ENCODE data around the gene CIRBP. TPM values are rescaled to one million over a fixed set of nuclear protein-coding genes. Genes with fewer than 3 reads are reported as not detected.

CIRBP gene
- total RNA-seq, 3 donors from 2014 or later (not counting 1 experiment from before 2014, with no cell fraction given): 410 to 454 (median 440) TPM

DNA sequence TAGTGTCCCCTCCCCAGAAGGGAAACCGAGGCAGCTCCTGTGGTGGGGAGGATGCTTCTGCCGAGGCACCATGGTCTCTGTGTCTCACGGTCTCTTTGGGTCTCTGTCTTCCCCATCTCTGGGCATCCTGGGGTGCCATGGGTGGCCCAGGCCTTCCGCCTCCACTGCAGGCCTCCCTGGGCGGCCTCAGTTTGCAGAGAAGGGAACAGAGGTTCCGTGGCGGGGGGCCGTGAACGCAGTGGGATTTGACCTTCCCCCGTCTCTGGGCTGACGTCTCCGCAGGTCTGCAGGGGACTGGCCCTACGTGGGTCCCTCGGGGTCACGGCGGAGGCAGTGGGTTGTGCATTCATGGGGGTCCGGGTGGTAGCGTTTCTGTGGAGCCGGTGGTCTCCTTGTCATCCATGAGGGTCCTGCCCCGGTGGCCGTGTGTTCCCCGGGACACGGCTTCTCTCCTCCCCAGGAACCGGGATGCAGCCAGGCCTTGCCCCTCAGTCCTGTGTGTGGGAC is 21.1 kb downstream of the CIRBP start:
- H3K4me3 Mint-ChIP-seq: no peak overlapping the region
- no peak for TF ChIP-seq CTCF (IDR thresholded peaks at IDR 0.05)
- peaks cover 0 to 5% of the 10 kb centered on the region in 2 donors for H3K4me1 Mint-ChIP-seq
- Histone ChIP-seq H3K9me3 (ENCODE audit: control insufficient read depth, insufficient read depth, low read length) (no peaks in the 10 kb centered on the region), H3K27me3 (ENCODE audit: control insufficient read depth, insufficient read depth, low read length) (peaks cover 24% of the 10 kb centered on the region), H3K36me3 (ENCODE audit: control insufficient read depth, insufficient read depth, low read length) (no peaks in the 10 kb centered on the region), H3K27ac (ENCODE audit: low read length) (no peak overlapping the region), H3K4me3 (ENCODE audit: low read length) (no peak overlapping the region), H3K4me1 (ENCODE audit: control insufficient read depth, insufficient read depth, low read length) (peaks cover 14% of the 10 kb centered on the region)
- intact Hi-C loops (cut with micrococcal nuclease): no loop called here
- DNase-seq: no peak
- H3K27ac Mint-ChIP-seq: no peak overlapping the region
- peaks cover 0 to 22% of the 10 kb centered on the region in 2 donors for H3K27me3 Mint-ChIP-seq (ENCODE audit: low read depth in 2 of 2)
- 87% methylated on average over 24 of the region's 24 CpGs for WGBS (ENCODE audit: insufficient coverage)
- no peak for ATAC-seq
- no peaks in the 10 kb centered on the region for H3K36me3 Mint-ChIP-seq
- H3K9me3 Mint-ChIP-seq: no peaks in the 10 kb centered on the region

DNA sequence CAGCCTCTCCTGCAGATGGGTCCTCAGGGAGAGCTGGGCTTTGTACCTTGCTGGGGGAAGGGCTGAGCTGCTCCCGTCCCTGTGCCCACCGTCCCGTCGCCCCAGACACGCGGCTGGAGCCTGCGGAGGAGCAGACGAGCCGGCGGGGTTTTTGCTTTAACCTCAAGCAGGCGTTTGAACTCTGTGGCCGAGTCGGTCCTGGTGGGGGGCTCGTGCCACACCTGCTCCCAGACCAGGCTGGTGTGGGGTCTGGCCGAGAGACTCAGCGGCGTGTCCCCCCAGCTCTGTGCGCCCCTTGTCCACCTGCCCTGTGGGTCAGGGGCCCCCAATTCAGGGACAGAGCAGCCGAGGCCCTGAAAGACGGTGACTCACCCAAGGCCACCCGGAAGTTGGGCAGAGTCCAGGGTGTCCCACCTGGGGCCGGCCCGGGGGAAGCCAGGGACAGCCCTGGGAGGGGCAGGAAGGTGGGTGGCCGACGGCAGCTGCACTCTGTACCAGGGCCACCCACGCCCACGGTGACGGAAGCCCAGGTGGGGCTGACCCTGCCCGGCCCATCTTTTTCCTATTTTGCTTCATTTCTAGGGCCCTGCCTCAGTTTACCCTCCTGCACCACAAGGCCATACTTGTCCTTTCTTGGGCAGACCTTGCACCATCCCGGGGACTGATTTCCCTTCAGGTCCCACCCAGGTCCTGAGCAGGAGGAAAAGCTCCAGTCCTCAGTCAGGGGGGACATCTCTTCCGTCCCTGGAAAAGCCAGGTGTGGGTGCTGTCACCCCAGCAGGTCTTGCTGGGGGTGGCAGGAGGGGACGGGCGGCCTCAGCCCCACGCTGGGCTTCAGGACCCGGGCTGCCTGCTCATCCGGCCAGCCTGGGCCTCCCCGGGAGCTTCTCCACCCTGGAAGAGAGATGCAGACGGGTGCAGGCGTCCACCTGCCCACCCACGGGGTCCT is 21.8 kb downstream of the CIRBP start:
- H3K27me3 ChIP-seq (ENCODE audit: control insufficient read depth, insufficient read depth, low read length): peaks cover 23% of the 10 kb centered on the region

DNA sequence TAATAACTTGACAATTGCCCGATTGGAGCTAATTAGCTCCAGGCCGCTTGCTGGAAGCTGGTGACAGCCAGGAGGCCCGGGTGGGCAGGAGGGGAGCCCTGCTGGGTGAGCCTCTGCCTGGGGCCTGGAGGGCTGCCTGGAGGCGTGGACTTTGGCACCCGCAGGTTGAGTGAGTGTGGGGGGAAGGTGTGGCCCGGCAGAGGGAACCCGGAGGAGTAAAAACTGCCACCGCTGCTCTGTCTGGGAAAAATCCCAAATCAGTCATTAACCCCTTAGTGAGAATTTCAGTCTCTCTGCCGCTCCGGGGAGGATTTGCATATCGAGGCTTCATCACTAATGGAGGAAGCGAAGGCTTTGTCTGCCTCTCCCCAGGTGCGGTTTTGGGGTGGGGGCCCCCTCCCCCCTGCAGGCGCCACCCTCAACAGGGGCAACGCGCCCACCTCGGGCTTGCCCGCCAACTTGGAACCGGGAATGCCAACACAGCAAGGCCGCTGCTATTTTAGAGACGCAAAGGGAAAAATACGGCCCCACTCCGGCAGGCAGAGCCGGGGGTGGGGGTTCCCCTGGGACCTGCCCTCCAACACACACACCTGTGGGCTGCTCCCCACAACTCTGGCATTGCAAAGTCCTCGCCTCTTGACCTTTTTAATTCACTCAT is 22.8 kb downstream of the CIRBP start:
- Mint-ChIP-seq H3K27me3 (ENCODE audit: low read depth in 2 of 2) (peaks cover 0 to 15% of the 10 kb centered on the region in 2 donors), H3K9me3 (no peaks in the 10 kb centered on the region), H3K4me1 (no peaks in the 10 kb centered on the region), H3K36me3 (no peaks in the 10 kb centered on the region), H3K4me3 (no peak overlapping the region), H3K27ac (no peak overlapping the region)
- H3K36me3 ChIP-seq (ENCODE audit: control insufficient read depth, insufficient read depth, low read length): no peaks in the 10 kb centered on the region
- H3K27me3 ChIP-seq (ENCODE audit: control insufficient read depth, insufficient read depth, low read length): peaks cover 17% of the 10 kb centered on the region
- intact Hi-C loops (cut with micrococcal nuclease): no loop called here
- H3K27ac ChIP-seq (ENCODE audit: low read length): no peak overlapping the region
- no peak for TF ChIP-seq CTCF (IDR thresholded peaks at IDR 0.05)
- no peak for ATAC-seq
- H3K9me3 ChIP-seq (ENCODE audit: control insufficient read depth, insufficient read depth, low read length): no peaks in the 10 kb centered on the region
- H3K4me3 ChIP-seq (ENCODE audit: low read length): no peak overlapping the region
- peaks cover 13% of the 10 kb centered on the region for H3K4me1 ChIP-seq (ENCODE audit: control insufficient read depth, insufficient read depth, low read length)
- WGBS (ENCODE audit: insufficient coverage): 76% methylated on average over 25 of the region's 25 CpGs
- DNase-seq: no peak

More for the DNA sequence above, 21.8 kb downstream of the CIRBP start:
- H3K4me3 Mint-ChIP-seq: no peak overlapping the region
- peaks cover 0 to 20% of the 10 kb centered on the region in 2 donors for H3K27me3 Mint-ChIP-seq (ENCODE audit: low read depth in 2 of 2)
- no peaks in the 10 kb centered on the region for H3K9me3 ChIP-seq (ENCODE audit: control insufficient read depth, insufficient read depth, low read length)
- no peak overlapping the region for H3K27ac ChIP-seq (ENCODE audit: low read length)
- peaks cover 17% of the 10 kb centered on the region for H3K4me1 ChIP-seq (ENCODE audit: control insufficient read depth, insufficient read depth, low read length)
- DNase-seq: no peak
- H3K36me3 Mint-ChIP-seq: no peaks in the 10 kb centered on the region
- 79% methylated on average over 40 of the region's 40 CpGs for WGBS (ENCODE audit: insufficient coverage)
- intact Hi-C loops (cut with micrococcal nuclease): no loop called here
- no peak for ATAC-seq
- TF ChIP-seq CTCF (IDR thresholded peaks at IDR 0.05): no peak
- H3K4me3 ChIP-seq (ENCODE audit: low read length): no peak overlapping the region
- H3K36me3 ChIP-seq (ENCODE audit: control insufficient read depth, insufficient read depth, low read length): no peaks in the 10 kb centered on the region
- no peaks in the 10 kb centered on the region for H3K9me3 Mint-ChIP-seq
- H3K27ac Mint-ChIP-seq: no peak overlapping the region
- peaks cover 0 to 5% of the 10 kb centered on the region in 2 donors for H3K4me1 Mint-ChIP-seq
